Measurements from ENCODE around the gene FAM81A.
A peak's percentile ranks its signal among the peaks of the same experiment; 100 is the strongest.

Gene FAM81A

GRCh38 chr15:59562448-59563186, 124.6 kb downstream of the FAM81A start:
- no peak overlapping the region for H3K27ac ChIP-seq (ENCODE audit: low read length)

GRCh38 chr15:59565299-59565698, 127.3 kb downstream of the FAM81A start:
- no peaks in the 10 kb centered on the region for H3K36me3 ChIP-seq (ENCODE audit: control insufficient read depth in 1 of 2, insufficient read depth in 2 of 2, low read length in 2 of 2)
- H3K27ac ChIP-seq (ENCODE audit: low read length), result no peak overlapping the region
- H3K9me3 ChIP-seq (ENCODE audit: control insufficient read depth in 1 of 2, low read length in 2 of 2), result peaks cover 4% of the 10 kb centered on the region in 2 donors

More at GRCh38 chr15:59562448-59563186, 124.6 kb downstream of the FAM81A start:
- Histone ChIP-seq H3K4me1 (ENCODE audit: control insufficient read depth in 1 of 2, insufficient read depth in 2 of 2, low read length in 2 of 2) (no peaks in the 10 kb centered on the region), H3K9me3 (ENCODE audit: control insufficient read depth in 1 of 2, low read length in 2 of 2) (peaks cover 4% of the 10 kb centered on the region in 2 donors), H3K4me3 (ENCODE audit: low read depth in 1 of 2, low read length in 2 of 2) (no peak overlapping the region), H3K36me3 (ENCODE audit: control insufficient read depth in 1 of 2, insufficient read depth in 2 of 2, low read length in 2 of 2) (no peaks in the 10 kb centered on the region), H3K27me3 (ENCODE audit: low read depth, low read length) (no peaks in the 10 kb centered on the region)

GRCh38 chr15:59567324-59567723, 129.3 kb downstream of the FAM81A start:
- H3K4me3 ChIP-seq (ENCODE audit: low read depth in 1 of 2, low read length in 2 of 2), result no peak overlapping the region
- peaks cover 4% of the 10 kb centered on the region in 2 donors for H3K9me3 ChIP-seq (ENCODE audit: control insufficient read depth in 1 of 2, low read length in 2 of 2)
- H3K36me3 ChIP-seq (ENCODE audit: control insufficient read depth in 1 of 2, insufficient read depth in 2 of 2, low read length in 2 of 2), result no peaks in the 10 kb centered on the region
- H3K27me3 ChIP-seq (ENCODE audit: low read depth, low read length), result no peaks in the 10 kb centered on the region
- H3K27ac ChIP-seq (ENCODE audit: low read length), result no peak overlapping the region
- H3K4me1 ChIP-seq (ENCODE audit: control insufficient read depth in 1 of 2, insufficient read depth in 2 of 2, low read length in 2 of 2), result no peaks in the 10 kb centered on the region

More at GRCh38 chr15:59565299-59565698, 127.3 kb downstream of the FAM81A start:
- Histone ChIP-seq H3K27me3 (ENCODE audit: low read depth, low read length) (no peaks in the 10 kb centered on the region), H3K4me3 (ENCODE audit: low read depth in 1 of 2, low read length in 2 of 2) (no peak overlapping the region), H3K4me1 (ENCODE audit: control insufficient read depth in 1 of 2, insufficient read depth in 2 of 2, low read length in 2 of 2) (no peaks in the 10 kb centered on the region)

DNA sequence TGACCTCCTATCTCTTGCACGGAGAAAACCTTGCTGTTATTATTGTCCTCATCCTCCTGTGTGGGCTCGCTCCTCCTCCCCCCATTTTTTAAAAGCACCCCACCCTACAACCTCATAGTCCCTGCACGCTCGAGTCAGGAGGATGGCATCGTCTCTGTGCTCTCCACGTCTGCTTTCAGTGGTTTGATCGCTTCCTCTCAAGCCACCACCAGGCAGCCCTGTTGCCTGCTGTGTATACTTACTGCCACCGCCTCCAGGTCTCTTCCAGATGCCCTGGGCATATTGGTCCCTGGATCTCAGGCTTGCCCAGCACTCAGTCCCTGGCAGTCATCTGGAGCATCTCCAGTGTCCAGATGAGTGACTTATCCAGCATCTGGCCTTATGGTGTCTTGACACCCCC, 131.5 kb downstream of the FAM81A start:
- H3K27ac ChIP-seq (ENCODE audit: low read length), result peak overlapping the region; percentile 14

DNA sequence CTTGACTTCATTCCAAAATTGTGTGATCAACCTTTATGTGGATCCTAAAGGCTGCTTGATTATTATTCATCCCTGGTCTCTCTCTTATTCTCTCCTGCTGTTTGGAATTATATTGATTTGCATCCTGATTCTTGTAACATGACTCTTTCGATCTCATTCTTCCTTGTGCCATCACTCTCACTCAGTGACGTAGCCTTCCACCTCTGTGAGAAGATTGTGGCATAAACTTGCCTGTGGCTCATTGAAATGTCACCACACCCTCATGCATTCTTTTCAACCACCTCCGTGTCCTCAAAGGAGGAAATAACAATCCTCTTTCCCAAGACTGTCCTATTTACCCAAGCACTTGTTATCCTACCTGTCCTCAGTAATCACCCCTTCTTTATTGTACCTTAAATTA, 132.3 kb downstream of the FAM81A start:
- no peaks in the 10 kb centered on the region for H3K27me3 ChIP-seq (ENCODE audit: low read depth, low read length)
- H3K36me3 ChIP-seq (ENCODE audit: control insufficient read depth in 1 of 2, insufficient read depth in 2 of 2, low read length in 2 of 2), result no peaks in the 10 kb centered on the region
- H3K27ac ChIP-seq (ENCODE audit: low read length), result no peak overlapping the region
- no peaks in the 10 kb centered on the region for H3K4me1 ChIP-seq (ENCODE audit: control insufficient read depth in 1 of 2, insufficient read depth in 2 of 2, low read length in 2 of 2)
- peaks cover 3% of the 10 kb centered on the region in 2 donors for H3K9me3 ChIP-seq (ENCODE audit: control insufficient read depth in 1 of 2, low read length in 2 of 2)
- H3K4me3 ChIP-seq (ENCODE audit: low read depth in 1 of 2, low read length in 2 of 2), result no peak overlapping the region

More for the DNA sequence above, 131.5 kb downstream of the FAM81A start:
- no peak overlapping the region for H3K4me3 ChIP-seq (ENCODE audit: low read depth in 1 of 2, low read length in 2 of 2)
- H3K27me3 ChIP-seq (ENCODE audit: low read depth, low read length), result no peaks in the 10 kb centered on the region
- no peaks in the 10 kb centered on the region for H3K4me1 ChIP-seq (ENCODE audit: control insufficient read depth in 1 of 2, insufficient read depth in 2 of 2, low read length in 2 of 2)
- no peaks in the 10 kb centered on the region for H3K36me3 ChIP-seq (ENCODE audit: control insufficient read depth in 1 of 2, insufficient read depth in 2 of 2, low read length in 2 of 2)
- H3K9me3 ChIP-seq (ENCODE audit: control insufficient read depth in 1 of 2, low read length in 2 of 2), result peaks cover 4% of the 10 kb centered on the region in 2 donors

DNA sequence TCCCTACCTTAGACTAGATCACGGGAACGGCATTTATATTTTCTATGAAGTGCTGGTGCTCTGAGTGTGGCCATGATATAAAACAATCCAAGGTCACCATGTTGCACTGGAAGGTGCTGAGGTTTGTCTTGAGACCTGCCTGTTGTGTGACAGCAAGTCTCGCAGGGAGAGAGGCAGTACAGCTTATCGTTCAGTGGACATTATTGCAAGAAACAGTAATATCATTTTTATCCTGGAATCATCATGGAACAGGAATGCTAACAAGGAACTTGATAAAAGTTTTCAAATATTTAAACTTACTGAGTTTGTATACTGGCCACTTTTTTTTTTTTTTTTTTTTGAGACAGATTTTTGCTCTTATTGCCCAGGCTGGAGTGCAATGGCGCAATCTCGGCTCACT, 133.6 kb downstream of the FAM81A start:
- Histone ChIP-seq H3K27me3 (ENCODE audit: low read depth, low read length) (no peaks in the 10 kb centered on the region), H3K9me3 (ENCODE audit: control insufficient read depth in 1 of 2, low read length in 2 of 2) (no peaks in the 10 kb centered on the region), H3K36me3 (ENCODE audit: control insufficient read depth in 1 of 2, insufficient read depth in 2 of 2, low read length in 2 of 2) (no peaks in the 10 kb centered on the region), H3K27ac (ENCODE audit: low read length) (no peak overlapping the region), H3K4me3 (ENCODE audit: low read depth in 1 of 2, low read length in 2 of 2) (no peak overlapping the region), H3K4me1 (ENCODE audit: control insufficient read depth in 1 of 2, insufficient read depth in 2 of 2, low read length in 2 of 2) (no peaks in the 10 kb centered on the region)
